ENCODE measurements around the gene SSPN.

Gene SSPN

GRCh38 chr12:26241080-26241479 is 45.7 kb downstream of the SSPN start:
- Histone ChIP-seq H3K27ac (ENCODE audit: low read length) (no peak overlapping the region), H3K79me2 (ENCODE audit: low read length) (no peaks in the 10 kb centered on the region), H3K4me3 (ENCODE audit: low read length) (no peak overlapping the region), H3K36me3 (replicated peaks; ENCODE audit: insufficient read depth, low read length) (no peaks in the 10 kb centered on the region), H3K9me2 (replicated peaks; ENCODE audit: insufficient read depth, low read length) (no peaks in the 10 kb centered on the region), H4K20me1 (ENCODE audit: insufficient read depth, low read length) (no peaks in the 10 kb centered on the region), H3K9ac (ENCODE audit: low read length) (no peak overlapping the region), H2AFZ (ENCODE audit: low read length) (no peak overlapping the region), H3K4me1 (ENCODE audit: low read length) (peaks cover 9% of the 10 kb centered on the region), H3K4me2 (ENCODE audit: low read depth, low read length) (no peak overlapping the region), H3K27me3 (replicated peaks; ENCODE audit: insufficient read depth, low read length) (no peaks in the 10 kb centered on the region), H3K9me3 (replicated peaks; ENCODE audit: insufficient read depth, low read length) (no peaks in the 10 kb centered on the region), H3F3A (ENCODE audit: insufficient read depth, low read length) (no peaks in the 10 kb centered on the region)
- DNase-seq, result no peak
- no peak for TF ChIP-seq EZH2 (optimal IDR thresholded peaks at IDR 0.05; ENCODE audit: low read depth, low read length)
- no peak for TF ChIP-seq CTCF (IDR thresholded peaks at IDR 0.05; ENCODE audit: low read length)
- TF ChIP-seq EZH2phosphoT487 (IDR thresholded peaks at IDR 0.05; ENCODE audit: low read length), result no peak

GRCh38 chr12:26242683-26243082 is 47.3 kb downstream of the SSPN start:
- Histone ChIP-seq H3K4me2 (ENCODE audit: low read depth, low read length) (no peak overlapping the region), H3K4me1 (ENCODE audit: low read length) (peaks cover 10% of the 10 kb centered on the region), H3K9me2 (replicated peaks; ENCODE audit: insufficient read depth, low read length) (no peaks in the 10 kb centered on the region), H3K27ac (ENCODE audit: low read length) (no peak overlapping the region), H4K20me1 (ENCODE audit: insufficient read depth, low read length) (no peaks in the 10 kb centered on the region), H3K4me3 (ENCODE audit: low read length) (no peak overlapping the region), H3K79me2 (ENCODE audit: low read length) (no peaks in the 10 kb centered on the region), H2AFZ (ENCODE audit: low read length) (no peak overlapping the region), H3K9me3 (replicated peaks; ENCODE audit: insufficient read depth, low read length) (no peaks in the 10 kb centered on the region), H3F3A (ENCODE audit: insufficient read depth, low read length) (no peaks in the 10 kb centered on the region), H3K36me3 (replicated peaks; ENCODE audit: insufficient read depth, low read length) (no peaks in the 10 kb centered on the region), H3K27me3 (replicated peaks; ENCODE audit: insufficient read depth, low read length) (no peaks in the 10 kb centered on the region), H3K9ac (ENCODE audit: low read length) (no peak overlapping the region)
- DNase-seq, result no peak
- TF ChIP-seq CTCF (IDR thresholded peaks at IDR 0.05; ENCODE audit: low read length), result no peak
- no peak for TF ChIP-seq EZH2phosphoT487 (IDR thresholded peaks at IDR 0.05; ENCODE audit: low read length)
- no peak for TF ChIP-seq EZH2 (optimal IDR thresholded peaks at IDR 0.05; ENCODE audit: low read depth, low read length)

- Histone ChIP-seq H4K20me1 (ENCODE audit: insufficient read depth, low read length) (no peaks in the 10 kb centered on the region), H3F3A (ENCODE audit: insufficient read depth, low read length) (no peaks in the 10 kb centered on the region), H3K36me3 (replicated peaks; ENCODE audit: insufficient read depth, low read length) (no peaks in the 10 kb centered on the region), H3K4me1 (ENCODE audit: low read length) (peaks cover 13% of the 10 kb centered on the region), H3K9me2 (replicated peaks; ENCODE audit: insufficient read depth, low read length) (no peaks in the 10 kb centered on the region), H3K4me2 (ENCODE audit: low read depth, low read length) (no peak overlapping the region), H2AFZ (ENCODE audit: low read length) (no peak overlapping the region), H3K79me2 (ENCODE audit: low read length) (no peaks in the 10 kb centered on the region), H3K9me3 (replicated peaks; ENCODE audit: insufficient read depth, low read length) (no peaks in the 10 kb centered on the region), H3K27me3 (replicated peaks; ENCODE audit: insufficient read depth, low read length) (no peaks in the 10 kb centered on the region), H3K27ac (ENCODE audit: low read length) (no peak overlapping the region), H3K9ac (ENCODE audit: low read length) (no peak overlapping the region), H3K4me3 (ENCODE audit: low read length) (no peak overlapping the region)
- DNase-seq, result no peak
- TF ChIP-seq EZH2phosphoT487 (IDR thresholded peaks at IDR 0.05; ENCODE audit: low read length), result no peak
- TF ChIP-seq CTCF (IDR thresholded peaks at IDR 0.05; ENCODE audit: low read length), result no peak
- no peak for TF ChIP-seq EZH2 (optimal IDR thresholded peaks at IDR 0.05; ENCODE audit: low read depth, low read length)
Observed at GRCh38 chr12:26244503-26244902, 49.1 kb downstream of the SSPN start.
